GM18861 (cell line): ENCODE measurements around the gene C9orf40.

ENCODE experiments used
- ATAC-seq: cut with Tn5 transposase; IDR thresholded peaks from one replicate; pipeline ENCODE4 v1.9.1; 2021; ENCODE audit not compliant: unreplicated experiment

The C9orf40 gene

GRCh38 chr9:74942801-74943200, 9.9 kb downstream of the C9orf40 start:
- no peak for ATAC-seq

DNA sequence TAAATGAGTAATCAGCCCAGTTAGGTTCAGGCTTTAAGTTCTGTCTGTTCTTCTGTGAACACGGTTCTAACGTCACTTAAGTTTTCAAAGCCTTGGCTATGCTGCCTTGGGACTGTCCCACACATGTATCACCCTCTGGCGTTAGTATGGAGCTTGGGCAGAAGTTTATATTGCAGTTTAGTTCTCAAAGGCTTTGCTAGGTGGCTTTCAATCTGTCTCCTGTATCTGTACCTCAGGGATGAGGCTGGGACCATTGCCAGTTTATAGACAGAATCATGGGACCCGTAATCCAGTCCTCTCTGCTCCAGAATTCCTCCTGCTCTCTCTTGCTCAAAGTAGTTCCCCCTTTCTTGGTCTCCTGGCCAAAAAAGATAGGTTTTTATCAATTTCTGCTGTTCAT, 12.1 kb downstream of the C9orf40 start:
- ATAC-seq: no peak

GRCh38 chr9:74935008-74935407, 17.7 kb downstream of the C9orf40 start:
- no peak for ATAC-seq

DNA sequence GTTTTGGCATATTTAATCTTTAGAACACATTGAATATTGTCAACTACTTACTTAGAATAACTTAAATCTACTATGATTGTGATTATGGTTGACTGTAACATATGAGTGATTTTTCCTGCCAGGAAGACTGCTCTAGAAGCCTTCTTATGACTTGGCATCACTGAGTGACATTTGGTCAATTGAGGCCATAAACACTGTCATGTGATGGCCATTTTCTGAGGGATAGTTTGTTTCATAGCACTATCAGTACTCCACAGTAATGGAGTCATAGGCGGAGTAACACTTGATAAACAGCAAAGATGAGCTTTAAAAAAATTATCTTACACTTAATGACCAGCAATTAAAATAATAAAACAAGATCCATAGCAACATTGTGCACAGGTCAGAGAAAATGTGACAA, 31.0 kb downstream of the C9orf40 start:
- ATAC-seq: no peak

DNA sequence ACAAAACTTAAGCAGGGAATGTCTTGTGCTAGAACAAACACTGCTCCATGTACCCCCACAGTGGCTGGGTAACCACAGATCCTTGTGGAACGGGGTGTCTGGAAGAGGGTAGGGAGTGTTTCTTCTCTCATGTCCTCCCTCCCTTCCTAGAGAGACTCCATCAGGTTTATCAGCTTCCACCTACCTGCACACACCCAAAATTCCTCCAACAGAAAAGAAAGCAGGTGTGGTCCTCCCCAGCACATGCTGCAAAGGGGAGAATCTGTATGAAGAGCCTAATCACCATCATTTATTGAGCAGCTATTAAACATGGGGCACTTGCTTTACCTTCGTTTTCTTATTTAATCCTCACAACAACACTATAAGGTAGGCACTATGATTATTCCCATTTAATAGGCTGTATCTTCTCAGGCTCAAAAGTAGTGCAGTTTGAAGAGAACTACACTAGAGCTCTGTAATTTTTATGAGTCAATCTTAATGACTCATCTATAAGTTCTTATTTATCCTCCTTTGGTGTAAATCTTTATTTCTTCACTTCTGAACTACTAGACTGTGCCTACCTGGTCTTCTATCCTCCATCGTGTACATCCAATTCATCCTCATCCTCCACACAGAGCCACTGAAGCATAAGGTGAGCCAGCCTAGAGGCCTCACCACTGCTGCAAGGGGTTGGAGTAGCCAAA, 31.6 kb downstream of the C9orf40 start:
- no peak for ATAC-seq

GRCh38 chr9:74910036-74910435, 42.7 kb downstream of the C9orf40 start:
- no peak for ATAC-seq

GRCh38 chr9:74908665-74909064, 44.0 kb downstream of the C9orf40 start:
- no peak for ATAC-seq

DNA sequence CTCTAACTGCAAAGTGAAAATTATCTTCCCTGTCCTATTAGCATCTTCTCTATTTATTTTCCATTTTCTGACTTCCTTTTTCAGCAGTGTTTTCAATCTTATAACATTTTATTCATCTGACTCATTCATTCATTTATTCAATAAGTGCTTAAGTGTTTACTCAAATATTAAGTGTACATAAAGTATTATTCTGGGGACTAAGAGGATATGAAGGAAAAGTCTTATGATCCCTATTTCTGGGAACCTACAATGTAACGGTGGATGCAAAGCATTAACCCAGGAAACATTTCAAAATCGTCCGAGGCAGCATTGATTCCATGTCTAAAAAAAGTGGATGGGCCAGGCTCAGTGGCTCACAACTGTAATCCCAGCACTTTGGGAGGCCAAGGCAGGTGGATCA, 45.6 kb downstream of the C9orf40 start:
- no peak for ATAC-seq

- ATAC-seq: no peak
These were observed 51.7 kb downstream of the C9orf40 start for GRCh38 chr9:74901001-74901400.
